NCI-H1930 (cell line): ENCODE results near the gene LCORL.
"Not testable (repeated sequence)": the region's sequence is repeated elsewhere in the genome, so short reads cannot be mapped to it uniquely, and the experiment has no call there.

ENCODE experiments used
- DNase-seq, 2 experiments: peaks; one replicate each; lab custom pipeline; 2025; lab: John Stamatoyannopoulos, UW

LCORL gene

DNA sequence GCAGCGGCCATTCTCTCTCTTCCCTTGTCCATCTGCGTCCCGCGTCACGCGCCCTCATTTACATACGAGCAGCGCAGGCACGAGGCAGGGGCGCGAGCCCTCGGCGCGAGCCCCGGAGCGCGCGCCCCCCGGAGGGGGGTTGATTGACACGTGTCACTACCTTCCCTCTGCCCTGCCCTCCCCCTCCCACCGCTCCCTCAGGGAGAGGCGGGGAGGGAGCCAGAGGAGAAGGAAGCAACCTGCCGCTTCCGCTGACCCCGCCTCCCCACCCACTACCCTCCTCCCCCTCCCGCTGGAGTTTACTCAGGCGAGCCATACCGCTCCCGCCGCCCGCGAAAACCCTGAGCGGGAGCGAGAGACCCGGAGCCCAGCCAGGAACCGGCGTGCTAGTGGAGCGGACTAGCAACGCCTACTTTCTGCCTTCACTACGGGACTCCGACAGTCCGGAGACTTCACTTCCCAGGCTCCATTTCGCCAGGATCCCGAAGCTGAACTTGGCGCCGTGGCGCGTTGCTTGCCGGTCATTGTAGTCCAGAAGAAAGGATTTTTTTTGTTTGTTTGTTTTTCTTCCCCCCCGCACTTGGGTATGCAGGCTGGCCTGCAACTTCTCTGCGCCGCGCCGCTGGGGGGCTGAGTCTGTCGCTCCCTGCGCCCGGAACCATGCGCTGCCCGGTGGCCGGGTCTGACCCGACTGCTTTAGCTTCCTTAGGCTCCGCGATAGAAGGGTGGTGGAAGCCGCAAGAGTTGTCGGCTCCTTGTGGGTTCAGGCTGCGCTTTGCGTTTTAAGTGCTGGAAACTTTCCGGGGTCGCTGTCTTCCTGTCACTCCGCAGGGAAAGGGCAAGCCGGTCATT is at the start of gene LCORL:
Gene LCORL, minus strand, starts transcription at position 36 of the 852 bp plus-strand sequence. Its CDS starts 4 bp downstream, at position 32.
- peak; percentile 99 to 100 for DNase-seq

DNA sequence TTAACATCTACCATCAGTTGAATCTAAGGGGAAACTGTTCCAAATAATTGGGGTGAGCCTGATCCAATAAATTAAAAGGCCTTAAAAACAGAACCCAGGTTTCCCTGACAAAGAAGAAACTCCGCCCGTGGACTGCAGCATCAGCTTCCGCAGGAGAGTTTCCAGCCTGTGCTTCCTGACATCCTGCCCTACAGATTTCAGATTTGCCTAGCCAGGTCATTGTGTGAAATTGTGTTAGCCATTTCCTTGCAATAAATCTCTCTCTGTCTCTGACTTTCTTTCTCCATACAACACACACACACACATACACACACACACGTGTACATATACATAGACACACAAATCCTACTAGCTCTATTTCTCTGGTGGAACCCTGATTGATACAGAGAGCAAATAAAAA is 48.3 kb upstream of the LCORL start:
- DNase-seq = no peak

DNA sequence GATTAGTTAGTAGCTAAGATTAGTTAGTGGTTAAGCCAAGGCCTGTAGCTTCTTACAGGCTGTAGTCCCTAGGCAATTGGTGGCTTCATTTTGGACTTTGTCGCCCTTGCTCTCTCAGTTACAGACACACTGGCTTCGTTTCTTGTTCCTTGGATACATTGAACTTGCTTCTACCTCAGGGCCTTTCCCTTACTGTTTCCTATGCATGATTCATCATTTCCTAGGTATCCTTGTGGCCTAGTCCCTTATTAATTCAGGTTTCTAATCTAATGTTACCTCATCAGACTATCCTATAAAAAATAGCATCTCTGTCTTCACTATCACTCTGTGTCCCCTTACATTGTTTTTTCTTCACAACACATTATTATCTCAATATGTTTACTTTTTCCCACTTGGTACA is 45.5 kb upstream of the LCORL start:
- DNase-seq = no peak

DNA sequence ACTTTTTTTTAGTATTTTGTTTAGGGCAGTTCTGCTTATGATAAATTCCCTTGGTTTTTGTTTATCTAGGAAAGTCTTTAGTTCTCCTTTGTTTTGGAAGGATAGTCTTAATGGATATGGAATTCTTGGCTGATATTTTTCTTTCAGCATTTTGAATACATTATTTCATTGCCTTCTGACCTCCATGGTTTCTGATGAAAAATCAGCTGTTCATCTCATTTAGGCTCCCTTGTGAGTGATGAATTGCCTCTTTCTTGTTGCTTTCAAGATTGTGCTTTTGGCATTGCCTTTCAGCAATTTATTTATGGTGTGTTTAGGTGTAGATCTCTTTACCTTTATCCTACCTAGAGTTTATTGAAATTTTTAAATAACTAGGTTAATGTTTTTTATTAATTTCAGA is 41.5 kb upstream of the LCORL start:
- no peak for DNase-seq

DNA sequence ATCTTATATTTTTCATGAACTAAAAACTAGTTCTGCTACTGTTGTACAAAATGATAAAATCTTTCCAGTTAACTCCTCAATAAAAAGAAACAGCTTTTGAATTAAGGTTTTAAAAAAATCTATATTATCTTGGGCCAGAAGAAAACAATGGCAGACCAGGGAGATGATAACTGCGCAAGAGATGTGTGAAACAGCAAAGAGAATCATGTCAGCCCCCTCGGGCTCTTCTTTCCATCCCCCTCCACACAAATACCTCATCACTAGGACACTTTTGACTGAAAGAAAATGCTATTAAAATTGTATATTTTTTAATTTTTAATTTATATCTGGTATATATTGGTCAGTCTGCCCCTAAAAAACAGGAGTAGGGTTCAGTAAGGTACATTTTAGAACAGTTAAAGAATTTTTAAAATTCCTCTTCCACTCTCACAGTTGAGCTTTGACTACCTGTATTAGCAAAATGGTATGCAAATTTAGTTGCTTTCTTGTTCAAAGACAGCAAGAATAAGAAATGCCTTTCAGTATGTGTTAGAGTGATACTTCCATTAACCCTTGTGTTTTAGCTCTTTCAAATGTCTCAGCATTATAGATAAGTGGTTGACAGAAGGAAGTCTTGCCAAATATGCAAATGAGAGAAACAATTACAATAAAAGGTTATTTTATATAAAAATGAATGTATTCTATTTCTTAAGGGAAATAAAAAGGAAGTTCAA is 36.4 kb upstream of the LCORL start:
- no peak for DNase-seq

DNA sequence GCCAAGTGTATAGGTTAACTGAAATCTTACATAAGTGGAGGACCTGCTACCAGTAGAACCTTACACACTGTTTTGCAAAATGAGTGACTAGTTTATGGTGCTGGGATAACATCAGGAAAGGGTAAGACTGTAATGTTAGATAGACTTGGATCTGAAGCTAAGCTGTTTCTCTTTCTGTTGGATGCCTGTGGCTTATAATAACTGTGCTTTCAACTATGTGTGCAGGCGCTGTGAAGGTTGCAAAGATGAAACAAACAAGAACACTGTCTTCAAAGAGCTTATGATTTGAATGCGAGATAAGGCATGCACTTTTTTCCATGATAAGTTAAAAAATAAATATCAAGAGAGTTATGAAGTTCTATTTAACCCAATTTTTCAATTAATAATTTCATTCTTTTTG is 34.5 kb upstream of the LCORL start:
- DNase-seq = no peak

DNA sequence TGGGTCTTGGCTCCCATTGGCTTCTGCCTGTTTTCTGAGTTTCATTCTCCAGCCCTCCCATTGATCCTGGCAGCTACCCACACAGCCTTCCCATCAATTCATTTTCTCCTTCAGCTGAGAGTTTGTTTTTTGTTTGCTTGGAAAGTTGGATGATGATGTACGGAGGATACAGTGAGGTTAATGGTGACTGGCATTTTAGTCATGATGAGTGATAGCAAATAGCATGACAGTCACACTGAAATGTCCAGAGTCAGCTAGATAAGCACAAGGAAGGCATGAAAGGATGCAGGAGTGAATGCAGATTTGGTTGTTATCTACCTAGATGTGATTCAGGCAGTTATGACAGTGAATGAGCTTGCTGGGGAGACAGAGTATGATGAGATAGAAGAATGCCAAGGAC is 30.6 kb upstream of the LCORL start:
- DNase-seq = no peak

DNA sequence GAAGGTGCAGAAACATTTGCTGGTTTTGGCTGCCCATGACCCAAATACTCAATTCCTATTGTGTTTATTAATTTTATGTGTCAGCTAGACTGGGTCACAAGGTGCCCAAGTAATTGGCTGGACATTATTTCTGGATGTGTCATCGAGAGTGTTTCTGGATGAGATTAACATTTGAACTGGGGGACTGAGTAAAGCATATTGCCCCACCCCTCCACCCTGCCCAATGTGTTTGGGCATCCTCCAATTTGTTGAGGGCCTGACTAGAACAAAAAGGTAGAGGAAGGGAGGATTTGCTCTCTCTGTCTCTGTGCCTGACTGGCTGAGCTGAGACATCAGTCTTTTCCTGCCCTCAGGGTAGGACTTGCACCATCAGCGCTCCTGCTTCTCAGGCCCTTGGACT is 29.7 kb upstream of the LCORL start:
- no peak for DNase-seq

DNA sequence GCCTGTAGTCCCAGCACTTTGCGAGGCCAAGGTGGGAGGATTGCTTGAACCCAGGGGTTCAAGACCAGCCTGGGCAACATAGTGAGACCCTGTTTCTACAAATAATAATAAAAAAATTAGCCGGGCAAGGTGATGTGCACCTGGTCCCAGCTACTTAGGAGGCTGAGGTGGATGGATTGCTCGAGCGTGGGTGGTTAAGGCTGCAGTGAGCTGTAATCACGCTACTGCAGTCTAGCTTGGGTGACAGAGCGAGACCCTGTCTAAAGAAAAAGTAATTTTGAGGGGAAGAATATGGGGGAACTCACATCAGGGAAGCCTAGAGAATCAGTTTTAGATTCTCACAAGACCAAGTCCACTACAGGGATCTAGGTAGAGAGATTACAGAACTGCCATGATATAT is 28.9 kb upstream of the LCORL start:
- no peak for DNase-seq

DNA sequence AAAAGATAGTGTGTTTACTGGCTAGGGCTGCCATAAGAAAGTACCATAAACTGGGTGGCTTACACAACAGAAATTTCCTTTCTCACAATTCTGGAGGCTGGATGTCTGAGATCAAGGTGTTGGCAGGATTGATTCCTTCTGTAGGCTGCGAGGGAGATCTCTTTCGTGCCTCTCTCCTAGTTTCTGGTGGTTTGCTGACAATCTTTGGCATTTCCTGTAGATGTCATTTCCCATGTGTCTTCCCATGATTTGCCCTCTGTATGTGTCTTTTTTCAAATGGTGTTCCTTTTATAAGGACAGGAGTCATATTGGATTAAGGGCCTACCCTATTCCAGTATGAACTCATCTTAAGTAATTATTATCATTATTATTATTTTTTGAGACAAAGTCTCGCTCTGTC is 27.9 kb upstream of the LCORL start:
- no peak for DNase-seq

DNA sequence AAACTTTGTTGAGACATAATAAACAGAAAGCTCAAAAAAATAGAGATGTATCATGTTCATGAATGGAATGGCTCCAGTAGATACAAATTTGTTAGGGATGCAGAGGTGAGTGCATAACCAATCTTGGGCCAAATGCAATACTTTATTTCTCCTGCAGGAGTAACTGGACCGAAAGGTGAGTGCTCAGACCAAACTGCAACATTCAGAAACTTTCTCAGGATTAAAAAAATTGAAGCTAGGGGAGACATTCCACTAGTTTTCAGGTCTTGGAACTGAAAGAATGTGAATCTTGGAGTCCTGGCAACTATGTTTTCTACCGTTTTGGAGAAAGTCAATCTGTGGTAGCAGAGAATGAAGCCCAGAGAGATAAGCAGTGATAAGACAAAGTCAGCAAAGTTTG is 21.2 kb upstream of the LCORL start:
- DNase-seq = no peak

DNA sequence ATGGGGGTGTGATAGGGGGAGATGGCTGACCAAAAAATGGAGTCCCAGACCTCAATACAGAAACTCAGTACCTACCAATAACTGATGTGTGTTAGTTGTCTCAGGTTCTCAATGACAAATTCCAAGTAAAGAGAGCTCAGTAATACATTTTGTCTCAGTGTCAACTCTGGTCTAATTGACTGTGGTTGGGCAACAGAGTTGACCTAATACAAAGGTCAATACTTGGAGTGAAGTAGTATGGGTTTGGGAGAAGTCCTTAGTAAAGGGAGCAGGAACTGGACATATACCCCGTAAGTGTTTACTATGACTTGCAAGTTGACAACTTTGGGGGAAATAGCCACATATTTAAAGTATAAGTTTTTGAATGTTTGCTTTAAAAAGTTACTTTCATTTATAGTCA is 20.5 kb upstream of the LCORL start:
- no peak for DNase-seq

DNA sequence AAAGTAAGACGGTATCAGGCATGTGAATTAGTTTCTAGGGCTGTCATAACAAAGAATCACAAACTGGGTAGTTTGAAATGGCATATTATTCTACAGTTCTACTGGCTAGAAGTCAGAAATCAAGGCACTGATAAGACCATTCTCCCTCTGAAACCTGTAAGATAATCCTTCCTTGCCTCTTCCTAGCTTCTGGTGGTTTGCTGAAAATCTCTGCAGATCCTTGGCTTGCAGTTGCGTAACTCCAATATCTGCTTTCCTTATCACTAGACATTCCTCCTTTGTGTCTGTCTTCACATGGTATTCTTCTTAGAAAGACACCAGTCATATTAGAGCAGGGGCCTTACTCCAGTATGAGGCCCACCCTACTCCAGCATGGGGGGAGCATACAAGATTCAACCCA is 19.6 kb upstream of the LCORL start:
- DNase-seq = no peak

DNA sequence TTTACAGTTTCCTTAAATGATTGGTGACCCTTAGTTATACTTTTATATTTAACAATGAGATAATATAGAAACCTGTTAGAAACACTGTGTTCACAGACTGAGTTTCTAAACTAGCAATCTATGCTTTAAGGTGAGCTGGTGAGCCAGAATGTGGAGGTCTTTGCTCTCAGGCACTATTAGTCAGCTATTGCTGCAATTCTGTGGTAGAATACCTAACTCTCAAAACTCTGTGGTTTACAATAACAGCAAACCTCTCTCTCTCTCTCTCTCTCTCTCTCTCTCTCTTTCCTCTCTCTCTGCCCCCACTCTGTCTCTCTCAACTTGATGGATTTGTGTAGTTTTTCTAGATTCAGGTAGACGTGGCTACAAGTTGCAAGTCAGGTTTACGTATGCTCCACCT is 17.6 kb upstream of the LCORL start:
- DNase-seq = no peak

DNA sequence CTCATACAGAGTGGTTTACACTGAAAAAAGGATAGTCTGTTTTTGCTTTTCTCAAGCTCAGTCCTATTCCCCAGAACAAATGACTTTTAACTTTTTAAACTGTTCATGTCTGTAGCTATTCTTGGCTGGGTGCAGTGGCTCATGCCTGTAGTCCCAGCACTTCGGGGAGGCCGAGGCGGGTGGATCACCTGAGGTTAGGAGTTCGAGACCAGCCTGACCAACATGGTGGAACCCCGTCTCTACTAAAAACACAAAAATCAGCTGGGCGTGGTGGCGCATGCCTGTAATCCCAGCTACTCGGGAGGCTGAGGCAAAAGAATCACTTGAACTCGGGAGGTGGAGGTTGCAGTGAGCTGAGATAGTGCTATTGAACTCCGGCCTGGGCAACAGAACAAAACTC is 14.8 kb upstream of the LCORL start:
- not testable (repeated sequence) for DNase-seq

DNA sequence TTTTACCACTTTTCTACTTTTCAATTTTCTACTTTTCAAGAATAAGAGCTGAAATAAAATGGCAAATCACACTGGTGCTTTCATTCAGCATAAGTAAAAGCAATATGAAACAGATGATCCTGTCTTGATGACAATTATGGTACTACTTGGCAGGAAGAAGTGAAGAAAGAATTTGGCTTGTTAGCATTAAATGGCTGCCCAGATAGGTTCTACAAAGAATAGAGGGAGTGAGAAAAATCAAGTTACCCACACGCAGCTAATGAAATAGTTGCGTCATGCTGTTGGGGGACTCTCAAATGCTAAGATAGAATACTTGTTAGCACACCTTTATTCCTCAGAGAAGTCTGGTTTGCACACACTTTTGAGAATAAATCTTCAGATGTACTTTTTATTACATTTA is 12.5 kb upstream of the LCORL start:
- DNase-seq = no peak

DNA sequence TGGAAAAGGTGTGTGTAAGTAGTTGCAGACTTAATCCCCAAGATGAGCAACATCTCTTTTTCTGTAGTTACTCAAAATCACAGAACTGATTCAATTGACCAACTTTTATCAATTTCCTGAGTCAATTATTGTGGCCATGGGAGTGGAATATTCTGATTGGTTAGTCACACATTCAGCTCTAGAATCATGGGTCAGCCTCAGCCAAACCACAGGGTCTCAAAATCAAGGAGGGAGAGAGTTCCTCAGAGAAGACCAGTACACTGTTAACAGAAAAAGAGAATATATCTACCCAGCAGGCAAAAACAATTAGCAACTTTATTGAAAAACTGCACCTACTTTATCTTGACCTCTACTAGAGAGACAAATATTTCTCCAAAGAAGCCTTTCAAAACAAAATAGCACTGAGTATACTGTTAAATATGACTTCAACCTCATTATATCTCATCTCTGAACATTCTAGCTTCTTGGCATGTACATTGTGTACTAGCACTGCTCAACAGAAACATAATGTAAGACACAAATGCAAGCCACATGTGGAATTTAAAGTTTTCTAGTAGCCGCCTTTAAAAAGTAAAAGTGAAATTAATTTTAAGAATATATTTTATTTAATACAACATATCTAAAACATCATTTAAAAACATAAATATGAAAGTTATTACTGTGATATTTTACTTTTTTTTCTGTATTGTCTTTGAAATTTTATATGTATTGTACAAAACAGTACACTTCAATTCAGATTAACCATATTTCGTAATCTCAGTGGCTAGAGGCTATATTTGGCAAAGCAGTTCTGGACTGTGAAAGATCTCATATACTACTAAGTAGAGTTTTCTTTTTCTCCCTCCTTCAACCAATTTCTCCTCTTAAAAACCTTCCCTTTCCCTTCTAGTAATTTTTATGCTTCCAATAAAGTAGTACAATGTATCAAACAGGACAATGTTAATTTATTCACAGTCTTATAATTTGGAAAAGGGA is 11.8 kb upstream of the LCORL start:
- DNase-seq = no peak

DNA sequence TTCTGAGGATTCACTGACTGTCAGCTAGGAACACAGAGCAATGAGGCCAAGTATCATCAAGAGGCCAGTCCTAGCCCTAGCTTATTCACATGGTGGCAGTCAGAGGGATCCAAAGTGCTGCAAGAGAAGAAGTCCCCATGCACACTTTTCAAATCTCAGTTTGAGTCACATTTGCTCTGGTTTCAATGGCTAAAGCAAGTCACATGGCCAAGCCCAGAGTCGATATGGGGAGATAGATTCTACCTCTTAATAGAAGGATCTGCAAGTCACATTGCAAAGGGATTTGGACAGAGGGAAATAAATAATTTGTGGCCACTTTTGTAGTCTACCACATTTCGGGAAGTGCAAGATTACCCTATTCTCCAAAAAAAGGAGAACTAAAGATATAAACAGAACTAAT is 3.7 kb upstream of the LCORL start:
- DNase-seq = no peak

DNA sequence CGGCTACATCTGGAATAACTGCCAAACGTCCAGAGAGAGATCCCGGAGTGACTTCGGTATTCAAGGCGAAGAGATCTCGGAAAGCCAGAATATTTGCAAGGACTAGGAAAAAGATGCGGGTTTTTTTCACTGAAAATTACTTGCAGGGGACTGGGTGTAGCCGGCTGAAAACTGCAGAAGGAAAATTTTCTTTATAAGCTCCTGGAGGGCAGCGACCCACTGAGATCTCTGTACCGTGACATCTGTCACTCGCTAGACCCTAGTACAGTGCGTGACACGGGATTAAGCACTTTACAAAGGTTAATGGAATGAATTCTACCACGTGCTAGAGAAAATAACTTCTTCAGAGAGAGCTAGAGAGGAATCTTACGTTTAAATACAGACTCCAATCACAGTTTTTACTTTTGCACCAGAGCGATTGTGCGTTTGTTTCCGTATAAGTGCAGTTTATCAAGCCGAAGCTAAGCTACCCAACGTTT is 1.1 kb upstream of the LCORL start:
- DNase-seq = no peak

DNA sequence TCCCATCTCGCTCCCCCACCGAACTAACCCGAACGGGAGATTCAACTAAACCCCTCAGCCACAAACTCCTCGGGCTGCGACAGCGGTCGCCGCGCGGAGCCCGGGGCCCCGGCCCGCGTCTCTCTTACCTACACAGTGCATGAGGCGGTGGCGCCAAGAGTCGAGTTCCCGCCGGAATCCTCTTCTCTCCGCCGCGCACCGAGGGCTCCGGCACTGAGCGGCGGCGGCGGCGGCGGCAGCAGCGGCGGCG is 160 bp downstream of the LCORL start:
- DNase-seq = no peak

DNA sequence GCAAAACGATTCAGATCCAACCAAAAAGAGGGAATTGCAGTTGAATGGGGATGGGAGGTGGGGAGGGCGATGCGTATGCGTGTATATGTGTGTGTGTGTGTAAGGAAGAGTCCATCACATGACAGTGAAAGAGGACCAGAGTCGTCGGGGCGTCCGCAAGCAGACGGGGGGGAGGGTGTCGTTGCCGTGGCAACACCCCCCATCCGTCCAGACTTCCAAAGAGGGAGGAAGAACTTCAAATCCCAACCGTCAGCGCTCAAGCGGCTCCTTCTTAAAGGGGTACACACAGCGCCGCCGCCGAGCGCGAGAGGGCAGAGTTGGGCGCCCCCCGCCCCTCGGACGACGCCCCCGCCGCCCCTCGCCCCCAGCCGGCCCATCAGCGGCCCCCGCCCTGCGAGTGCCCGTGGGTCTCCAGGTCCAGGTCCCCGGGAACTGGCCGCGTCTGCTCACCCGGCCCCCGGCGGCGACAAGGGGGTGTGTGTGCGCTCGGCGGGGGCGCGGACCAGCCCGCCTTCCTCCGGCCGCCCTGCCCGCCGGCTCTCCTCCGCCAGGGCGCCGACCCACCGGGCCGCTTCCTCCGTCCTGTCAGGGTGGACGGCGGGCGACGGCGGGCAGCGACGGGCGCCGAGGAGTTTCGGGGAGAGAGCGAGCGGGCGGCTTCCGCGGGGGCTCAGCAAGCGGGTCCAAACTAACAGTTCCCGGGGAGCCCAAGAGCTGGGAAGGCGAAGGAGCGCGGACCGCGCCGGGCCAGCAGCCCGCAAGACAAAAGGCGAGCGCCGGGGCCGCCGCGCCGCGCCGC is 685 bp downstream of the LCORL start:
- DNase-seq = peak; percentile 67 to 69
